OCI-LY1 (cell line): ENCODE data around the gene DDX59.

Experiments
- EZH2 ChIP-seq: fragments of 200-600 bp; sonication (generic), shearing (Covaris generic); IDR thresholded peaks from 2 replicates; pipeline ENCODE4 v1.8.0; 2017; ENCODE audit warnings: borderline replicate concordance, mixed run types, mild to moderate bottlenecking, antibody characterized with exemption, low read length, moderate library complexity, mixed read lengths
- TF ChIP-seq, protein P1 (sequence below): fragments of 200-600 bp; sonication (generic), shearing (Covaris generic); IDR thresholded peaks from 2 replicates; pipeline ENCODE4 v1.5.1; 2017; ENCODE audit warnings: mild to moderate bottlenecking, antibody characterized with exemption, low read length, moderate library complexity, mixed read lengths

DNA sequence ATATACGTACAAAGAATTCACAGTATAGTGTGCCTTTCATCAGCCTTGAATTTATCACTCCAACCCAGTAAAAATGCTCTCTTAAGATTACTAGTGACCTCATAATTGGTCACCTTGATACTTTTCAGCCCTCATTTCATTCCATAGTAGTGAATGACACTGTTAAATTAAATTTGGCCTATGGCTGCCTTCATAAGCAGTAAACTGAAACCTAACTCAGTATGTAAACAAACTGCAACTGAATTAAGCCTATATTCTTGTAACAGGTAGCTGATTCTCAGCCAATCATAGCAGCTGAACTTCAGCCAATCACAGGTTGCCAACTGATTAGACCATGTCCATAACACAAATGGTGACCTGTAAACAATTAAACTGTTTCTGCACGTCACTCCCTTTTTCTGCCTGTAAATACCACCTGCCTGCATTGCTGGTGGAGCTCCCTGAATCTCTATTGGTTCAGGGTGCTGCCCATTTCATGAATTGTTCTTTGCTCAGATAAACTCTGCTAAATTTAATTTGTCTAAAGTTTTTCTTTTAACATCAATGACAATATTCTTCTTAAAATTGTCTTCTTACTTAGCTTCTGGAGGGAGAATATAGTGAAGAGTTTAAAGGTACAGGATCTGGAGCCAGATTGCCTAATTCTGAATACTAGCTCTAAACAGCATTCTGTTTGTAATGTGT is 44.9 kb upstream of the DDX59 start:
- TF ChIP-seq, protein P1, sequence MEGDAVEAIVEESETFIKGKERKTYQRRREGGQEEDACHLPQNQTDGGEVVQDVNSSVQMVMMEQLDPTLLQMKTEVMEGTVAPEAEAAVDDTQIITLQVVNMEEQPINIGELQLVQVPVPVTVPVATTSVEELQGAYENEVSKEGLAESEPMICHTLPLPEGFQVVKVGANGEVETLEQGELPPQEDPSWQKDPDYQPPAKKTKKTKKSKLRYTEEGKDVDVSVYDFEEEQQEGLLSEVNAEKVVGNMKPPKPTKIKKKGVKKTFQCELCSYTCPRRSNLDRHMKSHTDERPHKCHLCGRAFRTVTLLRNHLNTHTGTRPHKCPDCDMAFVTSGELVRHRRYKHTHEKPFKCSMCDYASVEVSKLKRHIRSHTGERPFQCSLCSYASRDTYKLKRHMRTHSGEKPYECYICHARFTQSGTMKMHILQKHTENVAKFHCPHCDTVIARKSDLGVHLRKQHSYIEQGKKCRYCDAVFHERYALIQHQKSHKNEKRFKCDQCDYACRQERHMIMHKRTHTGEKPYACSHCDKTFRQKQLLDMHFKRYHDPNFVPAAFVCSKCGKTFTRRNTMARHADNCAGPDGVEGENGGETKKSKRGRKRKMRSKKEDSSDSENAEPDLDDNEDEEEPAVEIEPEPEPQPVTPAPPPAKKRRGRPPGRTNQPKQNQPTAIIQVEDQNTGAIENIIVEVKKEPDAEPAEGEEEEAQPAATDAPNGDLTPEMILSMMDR = no peak
- TF ChIP-seq EZH2 = no peak
